ENCODE data around the gene ZDHHC6. TPM values are rescaled to one million over a fixed set of nuclear protein-coding genes. Genes with fewer than 3 reads are reported as not detected.

The ZDHHC6 gene
- total and polyA plus RNA-seq, 12 donors: 11.0 to 34.5 (median 15.4) TPM

DNA sequence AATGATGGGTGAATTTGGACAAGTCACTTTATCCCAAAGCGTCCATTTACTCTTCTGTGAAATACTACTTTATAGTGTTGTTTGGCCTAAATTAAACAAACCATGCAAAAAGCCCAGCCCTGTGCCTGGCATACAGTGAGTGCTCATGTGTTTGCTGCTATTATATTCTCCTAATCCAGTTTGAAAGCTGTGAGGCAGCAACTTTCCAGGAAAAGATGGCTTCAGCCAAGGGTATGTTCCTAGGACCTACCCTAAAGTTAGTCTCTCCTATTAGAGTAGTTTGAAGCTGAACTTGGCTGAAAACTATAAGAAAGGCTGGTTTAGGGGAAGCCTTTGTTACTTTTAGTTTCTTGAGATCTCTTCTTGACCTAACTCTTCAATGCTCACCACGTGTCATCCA lies 52.9 kb downstream of the ZDHHC6 start:
- H3K4me3 ChIP-seq: no peak overlapping the region
- H3K4me1 ChIP-seq: peaks cover 0 to 17% (median 7%) of the 10 kb centered on the region in 9 donors
- intact Hi-C loops (cut with DNase I): no loop called here
- 85 to 87% methylated on average over 2 of the region's 2 CpGs for WGBS, 2 donors
- DNase-seq (no peak), ATAC-seq (no peak)
- peaks cover 0 to 36% (median 0%) of the 10 kb centered on the region in 9 donors for H3K36me3 ChIP-seq
- TF ChIP-seq, protein P1, sequence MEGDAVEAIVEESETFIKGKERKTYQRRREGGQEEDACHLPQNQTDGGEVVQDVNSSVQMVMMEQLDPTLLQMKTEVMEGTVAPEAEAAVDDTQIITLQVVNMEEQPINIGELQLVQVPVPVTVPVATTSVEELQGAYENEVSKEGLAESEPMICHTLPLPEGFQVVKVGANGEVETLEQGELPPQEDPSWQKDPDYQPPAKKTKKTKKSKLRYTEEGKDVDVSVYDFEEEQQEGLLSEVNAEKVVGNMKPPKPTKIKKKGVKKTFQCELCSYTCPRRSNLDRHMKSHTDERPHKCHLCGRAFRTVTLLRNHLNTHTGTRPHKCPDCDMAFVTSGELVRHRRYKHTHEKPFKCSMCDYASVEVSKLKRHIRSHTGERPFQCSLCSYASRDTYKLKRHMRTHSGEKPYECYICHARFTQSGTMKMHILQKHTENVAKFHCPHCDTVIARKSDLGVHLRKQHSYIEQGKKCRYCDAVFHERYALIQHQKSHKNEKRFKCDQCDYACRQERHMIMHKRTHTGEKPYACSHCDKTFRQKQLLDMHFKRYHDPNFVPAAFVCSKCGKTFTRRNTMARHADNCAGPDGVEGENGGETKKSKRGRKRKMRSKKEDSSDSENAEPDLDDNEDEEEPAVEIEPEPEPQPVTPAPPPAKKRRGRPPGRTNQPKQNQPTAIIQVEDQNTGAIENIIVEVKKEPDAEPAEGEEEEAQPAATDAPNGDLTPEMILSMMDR (IDR thresholded peaks at IDR 0.05): no peak
- H3K27ac ChIP-seq: peak overlapping the region in 1 of 10 donors; percentile 25
- no peaks in the 10 kb centered on the region for H3K9me3 ChIP-seq
- H3K27me3 ChIP-seq: no peaks in the 10 kb centered on the region

DNA sequence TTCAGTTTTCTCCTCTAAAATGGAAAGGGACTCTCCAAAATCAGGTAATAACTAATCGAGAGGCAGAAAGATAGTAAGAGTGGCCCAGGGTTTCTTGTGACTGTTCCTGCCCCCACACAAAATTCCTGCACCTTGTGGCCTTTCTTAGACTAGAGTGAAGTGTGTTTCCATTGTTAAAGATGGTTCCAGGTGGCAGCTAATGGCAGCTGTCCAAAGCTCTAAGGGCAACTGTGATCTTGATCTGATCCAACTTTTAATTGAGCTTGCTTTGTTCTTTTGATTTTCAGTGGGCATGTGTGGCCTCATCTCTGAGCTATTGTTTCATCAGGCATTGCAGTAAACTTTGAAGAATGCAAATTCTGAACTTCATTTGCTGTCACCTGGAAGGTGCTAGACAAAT lies 53.4 kb downstream of the ZDHHC6 start:
- Histone ChIP-seq H3K27me3 (no peaks in the 10 kb centered on the region), H3K4me1 (peaks cover 0 to 20% (median 7%) of the 10 kb centered on the region in 9 donors), H3K9me3 (no peaks in the 10 kb centered on the region), H3K27ac (no peak overlapping the region), H3K36me3 (peaks cover 0 to 31% (median 0%) of the 10 kb centered on the region in 9 donors), H3K4me3 (no peak overlapping the region)
- WGBS, 2 donors: 71 to 76% methylated on average over 1 of the region's 1 CpG
- ATAC-seq (no peak), DNase-seq (no peak)
- intact Hi-C loops (cut with DNase I): no loop called here
- TF ChIP-seq, protein P1 (IDR thresholded peaks at IDR 0.05): no peak

DNA sequence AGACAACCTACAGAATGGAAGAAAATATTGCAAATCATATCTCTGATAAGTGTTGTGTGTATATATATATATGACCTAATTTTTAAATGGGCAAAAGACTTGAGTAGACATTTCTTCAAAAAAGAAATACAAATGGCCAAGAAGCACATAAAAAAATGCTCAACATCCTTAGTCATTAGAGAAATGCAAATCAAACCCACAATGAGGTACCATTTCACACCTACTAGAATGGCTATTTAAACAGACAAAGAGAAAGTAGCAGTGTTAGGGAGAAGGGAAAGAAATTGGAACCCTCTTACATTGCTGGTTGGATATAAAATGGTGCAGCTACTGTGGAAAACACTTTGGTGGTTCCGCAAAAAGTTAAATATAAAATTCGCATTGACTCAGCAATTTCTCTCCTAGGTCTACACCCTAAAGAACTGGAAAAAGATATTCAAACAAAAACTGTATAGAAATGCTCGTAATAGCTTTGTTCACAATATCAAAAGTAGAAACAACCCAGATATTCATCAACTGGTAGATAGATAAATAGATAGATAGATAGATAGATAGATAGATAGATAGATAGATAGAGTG lies 56.5 kb downstream of the ZDHHC6 start:
- WGBS, 2 donors: 97% methylated on average over 3 of the region's 3 CpGs
- ATAC-seq: no peak
- intact Hi-C loops (cut with DNase I): no loop called here

DNA sequence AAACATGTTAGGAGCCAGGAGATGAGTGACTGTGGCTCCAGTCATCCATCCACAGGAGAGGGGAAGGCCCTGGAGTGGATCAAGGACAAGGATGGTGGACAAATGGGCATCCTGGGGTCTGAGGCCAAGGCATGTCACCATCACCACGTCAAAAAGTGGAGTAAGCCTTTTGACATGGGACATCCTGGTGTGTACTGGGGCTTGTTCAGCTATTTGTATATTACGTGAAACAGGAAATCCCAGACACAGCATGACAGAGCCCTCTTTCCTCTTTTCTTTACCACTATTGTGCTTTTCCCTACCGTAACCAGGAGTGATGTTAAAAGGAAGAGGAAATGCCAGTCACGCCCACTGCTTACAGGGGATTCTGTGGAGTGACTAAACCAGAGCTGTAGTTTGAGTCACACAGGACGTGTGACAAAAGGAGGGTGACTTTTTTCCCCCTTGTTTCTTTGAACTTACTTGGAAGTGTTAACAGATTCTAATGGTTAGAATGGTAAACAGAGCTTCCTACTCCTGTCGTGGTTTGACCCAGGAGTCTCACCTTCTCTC lies 57.4 kb downstream of the ZDHHC6 start:
- TF ChIP-seq, protein P1 (IDR thresholded peaks at IDR 0.05): no peak
- Histone ChIP-seq H3K27ac (peak overlapping the region in 9 of 10 donors; percentile 29 to 81 (median 74)), H3K4me3 (no peak overlapping the region), H3K36me3 (no peaks in the 10 kb centered on the region), H3K27me3 (no peaks in the 10 kb centered on the region), H3K9me3 (no peaks in the 10 kb centered on the region), H3K4me1 (peaks cover 0 to 20% (median 7%) of the 10 kb centered on the region in 9 donors)
- ATAC-seq (peak; percentile 55 to 97 (median 89)), DNase-seq (peak in 1 of 2 donors; percentile 35)
- WGBS, 2 donors: 31 to 34% methylated on average over 6 of the region's 6 CpGs
- intact Hi-C loops (cut with DNase I): no loop called here

More for the DNA sequence above, 56.5 kb downstream of the ZDHHC6 start:
- H3K27me3 ChIP-seq: no peaks in the 10 kb centered on the region
- no peaks in the 10 kb centered on the region for H3K9me3 ChIP-seq
- H3K4me3 ChIP-seq: no peak overlapping the region
- H3K36me3 ChIP-seq: peaks cover 0 to 3% (median 0%) of the 10 kb centered on the region in 9 donors
- peaks cover 0 to 20% (median 7%) of the 10 kb centered on the region in 9 donors for H3K4me1 ChIP-seq
- peak overlapping the region in 7 of 10 donors; percentile 29 to 80 (median 74) for H3K27ac ChIP-seq
- no peak for DNase-seq
- TF ChIP-seq, protein P1 (IDR thresholded peaks at IDR 0.05): no peak
